GM12878 (cell line): ENCODE measurements around the gene SLC25A48. TPM values are rescaled to one million over a fixed set of nuclear protein-coding genes. Genes with fewer than 3 reads are reported as not detected.

ENCODE experiments used
- CBX3 ChIP-seq: fragments of 200-600 bp; sonication (generic); IDR thresholded peaks from 2 replicates; pipeline ENCODE4 v1.6.1; 2016; ENCODE audit warnings: low read depth, borderline replicate concordance
- E2F8 ChIP-seq: fragments of 450-650 bp; IDR thresholded peaks from 2 replicates; pipeline ENCODE4 v1.6.1; 2018; ENCODE audit warnings: mild to moderate bottlenecking, low read depth, moderate library complexity; ENCODE audit not compliant: partially characterized antibody
- NRF1 ChIP-seq: conservative IDR thresholded peaks from 2 replicates; pipeline ENCODE4 v1.6.1; 2011; ENCODE audit warnings: mild to moderate bottlenecking, low read depth, low read length, improper control_type of control experiment
- SMC3 ChIP-seq: IDR thresholded peaks from 2 replicates; pipeline ENCODE4 v1.6.1; 2011; ENCODE audit warnings: low read length, improper control_type of control experiment, borderline replicate concordance
- SUPT20H ChIP-seq: IDR thresholded peaks from 2 replicates; pipeline ENCODE4 v1.6.1; 2011; ENCODE audit warnings: low read depth, mild to moderate bottlenecking, low read length, moderate library complexity, borderline replicate concordance; ENCODE audit not compliant: control insufficient read depth
- WRNIP1 ChIP-seq: IDR thresholded peaks from 2 replicates; pipeline ENCODE4 v1.6.1; 2011; ENCODE audit warnings: low read depth, low read length, improper control_type of control experiment, borderline replicate concordance
- polyA plus RNA-seq, 11 experiments: library from polyadenylated mRNA; depleted of rRNA in 4 of 11; unstranded in 6 of 11; stranded (reverse) in 5 of 11; fragments of >200 nt; fragmentation: Nextera tagmentation in 4 of 11; fragmentation: Illumina TruSeq in 1 of 11; extraction: Ambion mirVana in 4 of 11; extraction: Trizol in 1 of 11; gene quantifications; 1 replicate in 1 of 11; 2 replicates in 10 of 11; pipeline versions ENCODE4 v1.2.1 to v1.2.3, GENCODE V29; 2011 to 2016; ENCODE audit warnings: inconsistent platforms in 2 of 11, missing spikeins in 2 of 11, low read depth in 1 of 11
- total RNA-seq, 4 experiments: library from RNA; depleted of rRNA in 3 of 4; stranded (reverse); fragments of >200 nt in 3 of 4; fragmentation: Illumina TruSeq in 1 of 4; extraction: Trizol in 1 of 4; gene quantifications; 2 replicates each; pipeline versions ENCODE4 v1.2.1 to v1.2.3, GENCODE V29; 2013 to 2021
- TF ChIP-seq, protein P1 (sequence below): IDR thresholded peaks from 2 replicates; pipeline ENCODE4 v1.6.1; 2011; ENCODE audit warnings: borderline replicate concordance, low read depth, mild to moderate bottlenecking, moderate library complexity, low read length; ENCODE audit not compliant: insufficient read depth, poor library complexity, severe bottlenecking
- TF ChIP-seq, protein P2 (sequence below): IDR thresholded peaks from 2 replicates; pipeline ENCODE4 v1.6.1; 2012; ENCODE audit warnings: low read depth, low read length, improper control_type of control experiment
- TF ChIP-seq, protein P3 (sequence below): fragments of 150-350 bp; IDR thresholded peaks from 2 replicates; pipeline ENCODE4 v1.6.1; 2014; ENCODE audit warnings: mild to moderate bottlenecking, low read depth, low read length

SLC25A48 gene
- total and polyA plus RNA-seq, 10 of the 15 experiments (the other 5 are each of a cell fraction or from before 2014, with no cell fraction given) = 0.06 TPM; not detected in 9

DNA sequence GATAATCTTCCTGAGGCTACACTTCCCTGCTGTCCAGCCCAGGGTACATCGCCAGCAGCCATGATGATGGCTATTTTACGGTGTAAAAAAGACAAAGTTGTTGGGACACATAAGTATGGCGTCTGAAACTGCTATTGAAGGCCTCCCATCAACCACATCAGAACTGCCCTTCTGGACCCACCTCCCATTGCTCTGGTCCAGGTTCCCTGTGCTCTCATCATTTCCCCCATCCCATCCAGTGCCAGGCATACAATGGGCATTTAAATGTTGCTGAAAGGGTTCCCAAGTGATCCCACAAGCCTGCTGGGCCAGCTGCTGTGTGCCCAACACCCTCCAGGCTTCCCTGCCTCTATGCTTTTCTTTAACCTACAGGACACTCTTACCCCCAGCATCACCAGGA, 50.6 kb downstream of the SLC25A48 start (continued):
- TF ChIP-seq SMC3 (no peak), SUPT20H (no peak), E2F8 (no peak), CBX3 (no peak), NRF1 (no peak), WRNIP1 (no peak)
- TF ChIP-seq, protein P1, sequence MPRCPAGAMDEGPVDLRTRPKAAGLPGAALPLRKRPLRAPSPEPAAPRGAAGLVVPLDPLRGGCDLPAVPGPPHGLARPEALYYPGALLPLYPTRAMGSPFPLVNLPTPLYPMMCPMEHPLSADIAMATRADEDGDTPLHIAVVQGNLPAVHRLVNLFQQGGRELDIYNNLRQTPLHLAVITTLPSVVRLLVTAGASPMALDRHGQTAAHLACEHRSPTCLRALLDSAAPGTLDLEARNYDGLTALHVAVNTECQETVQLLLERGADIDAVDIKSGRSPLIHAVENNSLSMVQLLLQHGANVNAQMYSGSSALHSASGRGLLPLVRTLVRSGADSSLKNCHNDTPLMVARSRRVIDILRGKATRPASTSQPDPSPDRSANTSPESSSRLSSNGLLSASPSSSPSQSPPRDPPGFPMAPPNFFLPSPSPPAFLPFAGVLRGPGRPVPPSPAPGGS = no peak
- TF ChIP-seq, protein P2, sequence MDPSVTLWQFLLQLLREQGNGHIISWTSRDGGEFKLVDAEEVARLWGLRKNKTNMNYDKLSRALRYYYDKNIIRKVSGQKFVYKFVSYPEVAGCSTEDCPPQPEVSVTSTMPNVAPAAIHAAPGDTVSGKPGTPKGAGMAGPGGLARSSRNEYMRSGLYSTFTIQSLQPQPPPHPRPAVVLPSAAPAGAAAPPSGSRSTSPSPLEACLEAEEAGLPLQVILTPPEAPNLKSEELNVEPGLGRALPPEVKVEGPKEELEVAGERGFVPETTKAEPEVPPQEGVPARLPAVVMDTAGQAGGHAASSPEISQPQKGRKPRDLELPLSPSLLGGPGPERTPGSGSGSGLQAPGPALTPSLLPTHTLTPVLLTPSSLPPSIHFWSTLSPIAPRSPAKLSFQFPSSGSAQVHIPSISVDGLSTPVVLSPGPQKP = no peak
- TF ChIP-seq, protein P3, sequence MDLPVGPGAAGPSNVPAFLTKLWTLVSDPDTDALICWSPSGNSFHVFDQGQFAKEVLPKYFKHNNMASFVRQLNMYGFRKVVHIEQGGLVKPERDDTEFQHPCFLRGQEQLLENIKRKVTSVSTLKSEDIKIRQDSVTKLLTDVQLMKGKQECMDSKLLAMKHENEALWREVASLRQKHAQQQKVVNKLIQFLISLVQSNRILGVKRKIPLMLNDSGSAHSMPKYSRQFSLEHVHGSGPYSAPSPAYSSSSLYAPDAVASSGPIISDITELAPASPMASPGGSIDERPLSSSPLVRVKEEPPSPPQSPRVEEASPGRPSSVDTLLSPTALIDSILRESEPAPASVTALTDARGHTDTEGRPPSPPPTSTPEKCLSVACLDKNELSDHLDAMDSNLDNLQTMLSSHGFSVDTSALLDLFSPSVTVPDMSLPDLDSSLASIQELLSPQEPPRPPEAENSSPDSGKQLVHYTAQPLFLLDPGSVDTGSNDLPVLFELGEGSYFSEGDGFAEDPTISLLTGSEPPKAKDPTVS = no peak
